Liver (tissue), 3 donors: ENCODE results near the gene HLA-F.

ENCODE experiments used
- RAD21 ChIP-seq, 2 donors: IDR thresholded peaks; 2 replicates each; pipeline ENCODE4 v1.6.1; 2016; ENCODE audit warnings: antibody characterized with exemption in 2 of 2, mild to moderate bottlenecking in 2 of 2
- TF ChIP-seq, protein P1 (sequence below): fragments of 150-350 bp; IDR thresholded peaks from 2 replicates; pipeline ENCODE4 v1.5.1; 2017; ENCODE audit warnings: improper control_type of control experiment, low read depth, low read length; ENCODE audit not compliant: missing input control
- TF ChIP-seq, protein P2 (sequence below): IDR thresholded peaks from 2 replicates; pipeline ENCODE4 v1.6.1; 2016; ENCODE audit warnings: antibody characterized with exemption, mild to moderate bottlenecking
- TF ChIP-seq, protein P3 (sequence below): IDR thresholded peaks from 2 replicates; pipeline ENCODE4 v1.6.1; 2016; ENCODE audit warnings: antibody characterized with exemption
- TF ChIP-seq, protein P4 (sequence below): IDR thresholded peaks from 2 replicates; pipeline ENCODE4 v1.6.1; 2016; ENCODE audit warnings: antibody characterized with exemption
- donor health status: healthy.
- donor health status: healthy.

DNA sequence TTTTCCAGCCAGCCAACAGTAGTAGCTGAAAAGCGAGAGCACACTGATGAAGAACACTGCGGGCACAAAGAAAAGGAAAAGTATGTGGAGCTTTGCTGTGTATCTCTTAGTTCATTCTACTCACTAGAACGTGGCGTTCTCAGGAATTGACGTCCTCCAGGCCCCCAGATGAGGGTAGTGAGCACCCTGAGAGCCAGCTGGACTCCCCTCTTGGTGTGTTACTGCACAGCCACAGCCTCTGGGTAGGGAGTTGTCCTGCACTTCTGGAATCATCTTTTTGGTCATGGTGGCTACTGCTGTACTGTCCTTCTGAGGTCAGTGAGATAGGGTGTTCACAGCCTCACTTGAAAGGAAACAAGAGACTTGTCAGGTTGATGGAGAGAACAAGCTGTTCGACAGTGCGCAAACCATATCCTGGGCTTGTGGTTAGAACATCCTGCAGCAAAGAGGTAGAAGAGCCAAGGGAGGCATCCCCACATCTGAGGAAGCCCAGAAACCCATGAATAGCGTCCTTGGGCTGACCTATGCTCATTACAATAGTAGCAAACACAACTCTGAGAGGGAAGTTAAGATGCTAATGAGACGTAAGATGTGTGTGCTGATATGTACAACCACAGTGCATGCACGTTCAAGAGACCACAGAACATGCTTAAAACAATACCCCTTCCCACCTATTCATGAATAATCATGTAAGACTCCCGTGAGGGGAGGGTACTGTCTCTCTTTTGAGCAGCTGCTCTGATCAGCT is 14.6 kb upstream of the HLA-F start:
- TF ChIP-seq, protein P1, sequence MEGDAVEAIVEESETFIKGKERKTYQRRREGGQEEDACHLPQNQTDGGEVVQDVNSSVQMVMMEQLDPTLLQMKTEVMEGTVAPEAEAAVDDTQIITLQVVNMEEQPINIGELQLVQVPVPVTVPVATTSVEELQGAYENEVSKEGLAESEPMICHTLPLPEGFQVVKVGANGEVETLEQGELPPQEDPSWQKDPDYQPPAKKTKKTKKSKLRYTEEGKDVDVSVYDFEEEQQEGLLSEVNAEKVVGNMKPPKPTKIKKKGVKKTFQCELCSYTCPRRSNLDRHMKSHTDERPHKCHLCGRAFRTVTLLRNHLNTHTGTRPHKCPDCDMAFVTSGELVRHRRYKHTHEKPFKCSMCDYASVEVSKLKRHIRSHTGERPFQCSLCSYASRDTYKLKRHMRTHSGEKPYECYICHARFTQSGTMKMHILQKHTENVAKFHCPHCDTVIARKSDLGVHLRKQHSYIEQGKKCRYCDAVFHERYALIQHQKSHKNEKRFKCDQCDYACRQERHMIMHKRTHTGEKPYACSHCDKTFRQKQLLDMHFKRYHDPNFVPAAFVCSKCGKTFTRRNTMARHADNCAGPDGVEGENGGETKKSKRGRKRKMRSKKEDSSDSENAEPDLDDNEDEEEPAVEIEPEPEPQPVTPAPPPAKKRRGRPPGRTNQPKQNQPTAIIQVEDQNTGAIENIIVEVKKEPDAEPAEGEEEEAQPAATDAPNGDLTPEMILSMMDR: no peak
- no peak for TF ChIP-seq RAD21 (IDR thresholded peaks at IDR 0.05)
- TF ChIP-seq, protein P2, sequence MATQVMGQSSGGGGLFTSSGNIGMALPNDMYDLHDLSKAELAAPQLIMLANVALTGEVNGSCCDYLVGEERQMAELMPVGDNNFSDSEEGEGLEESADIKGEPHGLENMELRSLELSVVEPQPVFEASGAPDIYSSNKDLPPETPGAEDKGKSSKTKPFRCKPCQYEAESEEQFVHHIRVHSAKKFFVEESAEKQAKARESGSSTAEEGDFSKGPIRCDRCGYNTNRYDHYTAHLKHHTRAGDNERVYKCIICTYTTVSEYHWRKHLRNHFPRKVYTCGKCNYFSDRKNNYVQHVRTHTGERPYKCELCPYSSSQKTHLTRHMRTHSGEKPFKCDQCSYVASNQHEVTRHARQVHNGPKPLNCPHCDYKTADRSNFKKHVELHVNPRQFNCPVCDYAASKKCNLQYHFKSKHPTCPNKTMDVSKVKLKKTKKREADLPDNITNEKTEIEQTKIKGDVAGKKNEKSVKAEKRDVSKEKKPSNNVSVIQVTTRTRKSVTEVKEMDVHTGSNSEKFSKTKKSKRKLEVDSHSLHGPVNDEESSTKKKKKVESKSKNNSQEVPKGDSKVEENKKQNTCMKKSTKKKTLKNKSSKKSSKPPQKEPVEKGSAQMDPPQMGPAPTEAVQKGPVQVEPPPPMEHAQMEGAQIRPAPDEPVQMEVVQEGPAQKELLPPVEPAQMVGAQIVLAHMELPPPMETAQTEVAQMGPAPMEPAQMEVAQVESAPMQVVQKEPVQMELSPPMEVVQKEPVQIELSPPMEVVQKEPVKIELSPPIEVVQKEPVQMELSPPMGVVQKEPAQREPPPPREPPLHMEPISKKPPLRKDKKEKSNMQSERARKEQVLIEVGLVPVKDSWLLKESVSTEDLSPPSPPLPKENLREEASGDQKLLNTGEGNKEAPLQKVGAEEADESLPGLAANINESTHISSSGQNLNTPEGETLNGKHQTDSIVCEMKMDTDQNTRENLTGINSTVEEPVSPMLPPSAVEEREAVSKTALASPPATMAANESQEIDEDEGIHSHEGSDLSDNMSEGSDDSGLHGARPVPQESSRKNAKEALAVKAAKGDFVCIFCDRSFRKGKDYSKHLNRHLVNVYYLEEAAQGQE: no peak
- TF ChIP-seq, protein P3, sequence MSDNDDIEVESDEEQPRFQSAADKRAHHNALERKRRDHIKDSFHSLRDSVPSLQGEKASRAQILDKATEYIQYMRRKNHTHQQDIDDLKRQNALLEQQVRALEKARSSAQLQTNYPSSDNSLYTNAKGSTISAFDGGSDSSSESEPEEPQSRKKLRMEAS: no peak
- TF ChIP-seq, protein P4, sequence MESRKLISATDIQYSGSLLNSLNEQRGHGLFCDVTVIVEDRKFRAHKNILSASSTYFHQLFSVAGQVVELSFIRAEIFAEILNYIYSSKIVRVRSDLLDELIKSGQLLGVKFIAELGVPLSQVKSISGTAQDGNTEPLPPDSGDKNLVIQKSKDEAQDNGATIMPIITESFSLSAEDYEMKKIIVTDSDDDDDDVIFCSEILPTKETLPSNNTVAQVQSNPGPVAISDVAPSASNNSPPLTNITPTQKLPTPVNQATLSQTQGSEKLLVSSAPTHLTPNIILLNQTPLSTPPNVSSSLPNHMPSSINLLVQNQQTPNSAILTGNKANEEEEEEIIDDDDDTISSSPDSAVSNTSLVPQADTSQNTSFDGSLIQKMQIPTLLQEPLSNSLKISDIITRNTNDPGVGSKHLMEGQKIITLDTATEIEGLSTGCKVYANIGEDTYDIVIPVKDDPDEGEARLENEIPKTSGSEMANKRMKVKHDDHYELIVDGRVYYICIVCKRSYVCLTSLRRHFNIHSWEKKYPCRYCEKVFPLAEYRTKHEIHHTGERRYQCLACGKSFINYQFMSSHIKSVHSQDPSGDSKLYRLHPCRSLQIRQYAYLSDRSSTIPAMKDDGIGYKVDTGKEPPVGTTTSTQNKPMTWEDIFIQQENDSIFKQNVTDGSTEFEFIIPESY: no peak
